ENCODE results near the gene BRSK1. TPM values are rescaled to one million over a fixed set of nuclear protein-coding genes. Genes with fewer than 3 reads are reported as not detected.

The BRSK1 gene
- total and polyA plus RNA-seq, 2 of the 13 experiments (the other 11 are each of a cell fraction or from before 2014, with no cell fraction given), result 0.18 to 1.2 TPM

- no peaks in the 10 kb centered on the region for H4K20me1 ChIP-seq (ENCODE audit: insufficient read depth, low read length)
- FAIRE-seq (peak; percentile 84), DNase-seq (ENCODE audit: low spot score) (peak; percentile 92), ATAC-seq (peak; percentile 90)
- no peaks in the 10 kb centered on the region for H3K9me3 ChIP-seq (ENCODE audit: low read length)
- peaks cover 5 to 22% of the 10 kb centered on the region in 2 experiments; a peak in 3 of 5 replicates for H3K36me3 ChIP-seq (replicated peaks in 1 of 2; ENCODE audit: control insufficient read depth in 1 of 2, insufficient read depth in 2 of 2, low read length in 2 of 2)
- under 1% methylated on average over 29 of the region's 52 CpGs for WGBS (ENCODE audit: low lambda C conversion rate)
- H3K4me3 ChIP-seq (replicated peaks in 1 of 3; ENCODE audit: insufficient read depth in 1 of 3, low read depth in 2 of 3, low read length in 3 of 3), result peak within 1 kb of the TSS; percentile 86 to 97 (median 93)
- peak within 1 kb of the TSS; percentile 93 for H3K4me2 ChIP-seq (ENCODE audit: low read depth, low read length)
- ChIA-PET POLR2A (interaction anchor here (0.8 to 5.1 kb wide), 17 partner anchors 17 to 374 kb away, joined by 3 to 58 read pairs (median 5); partner anchors contain the start of genes FIZ1, ISOC2, KMT5C and PPP6R1), CTCF (ENCODE audit: low intra/inter-chr PET ratio, low total read pairs) (no interaction called here)
- H3K27ac ChIP-seq (ENCODE audit: extremely low read length, insufficient read depth, low read length), result peak within 1 kb of the TSS; percentile 68
- no peak within 1 kb of the TSS for H2AFZ ChIP-seq (ENCODE audit: low read length)
- peaks cover 6% of the 10 kb centered on the region for H3K79me2 ChIP-seq (ENCODE audit: insufficient read depth, low read length)
- in situ Hi-C loops (cut with HindIII; ENCODE audit: extremely low pct_ligation_motif_present, low pct_unique_long_range_greater_than_20kb) (no loop called here), intact Hi-C loops (cut with micrococcal nuclease; ENCODE audit: unreplicated experiment) (no loop called here)
- peaks cover 24% of the 10 kb centered on the region for H3K4me1 ChIP-seq (ENCODE audit: insufficient read depth, low read length)
- no TSS peak for BruUV-seq (replicated peaks)
- peak within 1 kb of the TSS; percentile 77 for H3K9ac ChIP-seq (ENCODE audit: insufficient read depth, low read depth, low read length)
- peaks cover 0 to 9% of the 10 kb centered on the region in 2 experiments; a peak in 3 of 5 replicates for H3K27me3 ChIP-seq (ENCODE audit: control insufficient read depth in 1 of 2, insufficient read depth in 2 of 2, low read length in 2 of 2)
- peak; percentile 61; the same call in 1 of the 2 replicates for TF ChIP-seq TARDBP (CRISPR knock-in tag; IDR thresholded peaks at IDR 0.05)
- no peak; a peak in 1 of 4 replicates for TF ChIP-seq HMGXB4 (CRISPR knock-in tag; IDR thresholded peaks at IDR 0.05; ENCODE audit: borderline replicate concordance in 1 of 2, low read depth in 1 of 2)
- no peak for TF ChIP-seq TFE3 (CRISPR knock-in tag; IDR thresholded peaks at IDR 0.05)
- 0 out of 2 replicates have a peak, but pooled peaks have one; percentile 51 for TF ChIP-seq RFX5 (IDR thresholded peaks at IDR 0.05; ENCODE audit: low read depth, low read length)
- peak; percentile 24; the same call in 1 of the 2 replicates for TF ChIP-seq DMAP1 (CRISPR knock-in tag; IDR thresholded peaks at IDR 0.05)
- TF ChIP-seq TBX2 (CRISPR knock-in tag; IDR thresholded peaks at IDR 0.05; ENCODE audit: borderline replicate concordance), result peak; percentile 89
- TF ChIP-seq NBN (conservative IDR thresholded peaks at IDR 0.05), result no peak
- TF ChIP-seq ZNF281 (CRISPR knock-in tag; IDR thresholded peaks at IDR 0.05; ENCODE audit: borderline replicate concordance), result peak; percentile 14; the same call in 1 of the 2 replicates
- TF ChIP-seq ZNF383 (CRISPR knock-in tag; IDR thresholded peaks at IDR 0.05; ENCODE audit: borderline replicate concordance), result no peak
- TF ChIP-seq MXD1 (CRISPR knock-in tag; IDR thresholded peaks at IDR 0.05), result peak; percentile 97; the same call in 1 of the 2 replicates
- TF ChIP-seq ZKSCAN8 (CRISPR knock-in tag; IDR thresholded peaks at IDR 0.05; ENCODE audit: borderline replicate concordance), result no peak
- TF ChIP-seq ZNF431 (CRISPR knock-in tag; IDR thresholded peaks at IDR 0.05; ENCODE audit: borderline replicate concordance, low read depth), result no peak
- 0 out of 2 replicates have a peak, but pooled peaks have one; percentile 43 for TF ChIP-seq RXRB (CRISPR knock-in tag; IDR thresholded peaks at IDR 0.05; ENCODE audit: borderline replicate concordance)
- peak; percentile 69; the same call in 1 of the 2 replicates for TF ChIP-seq FOXK1 (CRISPR knock-in tag; IDR thresholded peaks at IDR 0.05; ENCODE audit: borderline replicate concordance, low read depth)
Observed at GRCh38 chr19:55279770-55280643, 3.8 kb upstream of the BRSK1 start, which contains the start of gene HSPBP1. TSS of gene HSPBP1 (minus strand) at chr19:55280110. CDS start at chr19:55279608, 502 bp downstream.
